WTC11 (cell line): ENCODE measurements around the gene NEO1. TPM values are rescaled to one million over a fixed set of nuclear protein-coding genes. Genes with fewer than 3 reads are reported as not detected.

ENCODE experiments used
- ATAC-seq: fragments of 200-7000 bp; cut with Tn5 transposase; 2 replicates; pipeline ENCODE4 v1.10.0; 2021; ENCODE audit warnings: mild to moderate bottlenecking, moderate library complexity
- CTCF ChIA-PET: fragments of 300-600 bp; sonication (Branson Sonifier 250); formaldehyde crosslinking; loops from one replicate; lab custom pipeline; 2021; ENCODE audit warnings: antibody characterized with exemption; lab: Charles Lee
- POLR2A ChIA-PET: fragments of 350-600 bp; sonication (Branson Sonifier 250); formaldehyde crosslinking; loops from one replicate; lab custom pipeline; 2021; ENCODE audit warnings: antibody characterized with exemption; lab: Charles Lee
- DNase-seq: peaks from one replicate; pipeline ENCODE4 v3.0.0; 2021; ENCODE audit warnings: low spot score
- H3K27ac Mint-ChIP-seq: 2 replicates; pipeline ENCODE4 v1.8.0; 2021; ENCODE audit warnings: mixed read lengths
- H3K27me3 Mint-ChIP-seq: 2 replicates; pipeline ENCODE4 v1.8.0; 2021; ENCODE audit warnings: low read depth, mild to moderate bottlenecking, moderate library complexity, mixed read lengths
- H3K36me3 Mint-ChIP-seq: 2 replicates; pipeline ENCODE4 v1.8.0; 2021; ENCODE audit warnings: mixed read lengths
- H3K4me1 Mint-ChIP-seq: 2 replicates; pipeline ENCODE4 v1.8.0; 2022; ENCODE audit warnings: mixed read lengths
- H3K4me3 Mint-ChIP-seq: 2 replicates; pipeline ENCODE4 v1.8.0; 2021; ENCODE audit warnings: mild to moderate bottlenecking, moderate library complexity, mixed read lengths
- H3K9me3 Mint-ChIP-seq: 2 replicates; pipeline ENCODE4 v1.8.0; 2021; ENCODE audit warnings: mixed read lengths
- CBFB ChIP-seq: sonication (generic); formaldehyde crosslinking; IDR thresholded peaks from 2 replicates; pipeline ENCODE4 v1.8.1; 2022; ENCODE audit warnings: mild to moderate bottlenecking, low read depth, missing genetic modification reagents
- ETV6 ChIP-seq: sonication (generic); formaldehyde crosslinking; IDR thresholded peaks from 2 replicates; pipeline ENCODE4 v1.8.1; 2022; ENCODE audit warnings: mild to moderate bottlenecking, missing genetic modification reagents
- FOXJ3 ChIP-seq: sonication (generic); formaldehyde crosslinking; IDR thresholded peaks from 2 replicates; pipeline ENCODE4 v1.9.0; 2021; ENCODE audit warnings: missing genetic modification reagents, mild to moderate bottlenecking, borderline replicate concordance
- GABPB1 ChIP-seq: sonication (generic); formaldehyde crosslinking; IDR thresholded peaks from 2 replicates; pipeline ENCODE4 v1.8.1; 2023; ENCODE audit warnings: mild to moderate bottlenecking, missing genetic modification reagents
- KAT7 ChIP-seq: sonication (generic); formaldehyde crosslinking; IDR thresholded peaks from 2 replicates; pipeline ENCODE4 v1.8.1; 2023; ENCODE audit warnings: missing genetic modification reagents, mild to moderate bottlenecking, borderline replicate concordance
- MXD4 ChIP-seq: fragments of 250-450 bp; sonication (Bioruptor Pico); IDR thresholded peaks from 2 replicates; pipeline ENCODE4 v1.8.0; 2021; ENCODE audit warnings: mild to moderate bottlenecking, moderate library complexity, borderline replicate concordance
- NFE2L1 ChIP-seq: sonication (generic); formaldehyde crosslinking; IDR thresholded peaks from 2 replicates; pipeline ENCODE4 v1.8.1; 2023; ENCODE audit warnings: missing genetic modification reagents
- NR1H2 ChIP-seq: sonication (generic); formaldehyde crosslinking; IDR thresholded peaks from 2 replicates; pipeline ENCODE4 v1.9.0; 2021; ENCODE audit warnings: mild to moderate bottlenecking, moderate library complexity, missing genetic modification reagents
- OVOL2 ChIP-seq: fragments of 250-450 bp; sonication (Bioruptor Pico); IDR thresholded peaks from 2 replicates; pipeline ENCODE4 v1.9.0; 2021; ENCODE audit warnings: mild to moderate bottlenecking, borderline replicate concordance
- SP1 ChIP-seq: sonication (generic); formaldehyde crosslinking; conservative IDR thresholded peaks from 2 replicates; pipeline ENCODE4 v1.8.1; 2022; ENCODE audit warnings: missing genetic modification reagents
- ZNF317 ChIP-seq: sonication (generic); formaldehyde crosslinking; IDR thresholded peaks from 2 replicates; pipeline ENCODE4 v1.8.1; 2023; ENCODE audit warnings: low read depth, mild to moderate bottlenecking, moderate library complexity, missing genetic modification reagents, borderline replicate concordance
- total RNA-seq: library from RNA; stranded (reverse); gene quantifications from 3 replicates; pipeline ENCODE4 v1.2.3, GENCODE V29; 2021
- TF ChIP-seq, protein P1 (sequence below): sonication (generic); formaldehyde crosslinking; IDR thresholded peaks from 2 replicates; pipeline ENCODE4 v1.8.1; 2022; ENCODE audit warnings: low read depth, mild to moderate bottlenecking, moderate library complexity, missing genetic modification reagents, borderline replicate concordance
- TF ChIP-seq, protein P2 (sequence below): sonication (generic); formaldehyde crosslinking; IDR thresholded peaks from 2 replicates; pipeline ENCODE4 v1.8.0; 2023; ENCODE audit warnings: missing genetic modification reagents
- TF ChIP-seq, protein P3 (sequence below): fragments of 250-450 bp; sonication (Bioruptor Pico); IDR thresholded peaks from 2 replicates; pipeline ENCODE4 v1.9.0; 2021; ENCODE audit warnings: mild to moderate bottlenecking
- TF ChIP-seq, protein P4 (sequence below): sonication (generic); formaldehyde crosslinking; IDR thresholded peaks from 2 replicates; pipeline ENCODE4 v1.8.1; 2023; ENCODE audit warnings: mild to moderate bottlenecking, missing genetic modification reagents, moderate library complexity
- TF ChIP-seq, protein P5 (sequence below): sonication (generic); formaldehyde crosslinking; IDR thresholded peaks from 2 replicates; pipeline ENCODE4 v1.8.1; 2022; ENCODE audit warnings: mild to moderate bottlenecking, moderate library complexity, missing genetic modification reagents
- TF ChIP-seq, protein P6 (sequence below): fragments of 250-450 bp; sonication (Bioruptor Pico); IDR thresholded peaks from 2 replicates; pipeline ENCODE4 v1.9.0; 2021; ENCODE audit warnings: moderate library complexity, mild to moderate bottlenecking, inconsistent platforms, borderline replicate concordance
- TF ChIP-seq, protein P7 (sequence below): sonication (generic); formaldehyde crosslinking; IDR thresholded peaks from 2 replicates; pipeline ENCODE4 v1.8.1; 2023; ENCODE audit warnings: mild to moderate bottlenecking, moderate library complexity, missing genetic modification reagents
- TF ChIP-seq, protein P8 (sequence below): sonication (generic); formaldehyde crosslinking; IDR thresholded peaks from 2 replicates; pipeline ENCODE4 v1.8.0; 2022; ENCODE audit warnings: mild to moderate bottlenecking, missing genetic modification reagents
- TF ChIP-seq, protein P9 (sequence below): fragments of 200-600 bp; IDR thresholded peaks from 2 replicates; pipeline ENCODE4 v1.8.0; 2022; ENCODE audit warnings: antibody characterized with exemption
- TF ChIP-seq, protein P10 (sequence below): sonication (generic); formaldehyde crosslinking; IDR thresholded peaks from 2 replicates; pipeline ENCODE4 v1.8.1; 2023; ENCODE audit warnings: mild to moderate bottlenecking, missing genetic modification reagents

NEO1 gene
- total RNA-seq, 1 experiment from 2014 or later, result 37.1 TPM

DNA sequence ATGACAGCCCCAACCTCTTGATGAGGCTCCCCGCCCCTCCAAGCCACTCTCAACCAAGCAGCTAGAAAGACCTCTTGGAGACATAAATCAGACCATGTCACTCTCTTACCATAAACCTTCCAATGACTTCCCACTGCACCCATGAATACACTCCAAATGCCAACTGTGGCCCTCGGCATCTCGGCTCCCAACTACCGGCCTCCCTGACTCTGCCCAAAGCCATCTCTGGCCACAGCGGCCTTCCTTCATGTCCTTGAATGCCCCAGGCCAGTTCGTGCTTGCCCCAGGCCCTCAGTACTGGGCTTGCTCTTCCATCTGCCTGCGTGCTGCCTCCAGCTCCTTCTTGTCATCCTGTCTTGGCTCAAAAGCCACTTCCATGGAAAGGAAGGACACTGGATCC, 284.5 kb downstream of the NEO1 start (continued):
- TF ChIP-seq, protein P1, sequence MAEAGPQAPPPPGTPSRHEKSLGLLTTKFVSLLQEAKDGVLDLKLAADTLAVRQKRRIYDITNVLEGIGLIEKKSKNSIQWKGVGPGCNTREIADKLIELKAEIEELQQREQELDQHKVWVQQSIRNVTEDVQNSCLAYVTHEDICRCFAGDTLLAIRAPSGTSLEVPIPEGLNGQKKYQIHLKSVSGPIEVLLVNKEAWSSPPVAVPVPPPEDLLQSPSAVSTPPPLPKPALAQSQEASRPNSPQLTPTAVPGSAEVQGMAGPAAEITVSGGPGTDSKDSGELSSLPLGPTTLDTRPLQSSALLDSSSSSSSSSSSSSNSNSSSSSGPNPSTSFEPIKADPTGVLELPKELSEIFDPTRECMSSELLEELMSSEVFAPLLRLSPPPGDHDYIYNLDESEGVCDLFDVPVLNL (CRISPR knock-in tag), result no peak
- TF ChIP-seq, protein P2, sequence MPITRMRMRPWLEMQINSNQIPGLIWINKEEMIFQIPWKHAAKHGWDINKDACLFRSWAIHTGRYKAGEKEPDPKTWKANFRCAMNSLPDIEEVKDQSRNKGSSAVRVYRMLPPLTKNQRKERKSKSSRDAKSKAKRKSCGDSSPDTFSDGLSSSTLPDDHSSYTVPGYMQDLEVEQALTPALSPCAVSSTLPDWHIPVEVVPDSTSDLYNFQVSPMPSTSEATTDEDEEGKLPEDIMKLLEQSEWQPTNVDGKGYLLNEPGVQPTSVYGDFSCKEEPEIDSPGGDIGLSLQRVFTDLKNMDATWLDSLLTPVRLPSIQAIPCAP (CRISPR knock-in tag), result no peak

DNA sequence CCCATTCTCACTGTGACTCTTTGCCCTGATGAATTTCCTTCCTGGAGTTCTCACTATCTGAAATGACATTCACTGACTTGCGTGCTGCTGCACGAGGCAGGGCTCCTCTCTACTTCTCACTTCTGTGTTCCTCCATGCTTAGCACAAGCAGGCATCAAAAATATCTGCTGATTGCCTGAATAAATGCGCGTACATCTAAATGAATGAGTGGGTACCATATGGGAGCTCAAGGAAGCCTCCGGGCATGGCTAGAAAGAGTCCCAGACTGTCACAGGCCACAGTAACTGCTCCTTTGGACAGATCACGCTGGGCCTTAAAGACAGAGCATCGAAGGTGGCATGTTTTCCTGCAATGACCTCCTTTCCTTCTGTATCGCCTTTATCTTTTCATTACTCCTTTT, 284.9 kb downstream of the NEO1 start:
- TF ChIP-seq, protein P3, sequence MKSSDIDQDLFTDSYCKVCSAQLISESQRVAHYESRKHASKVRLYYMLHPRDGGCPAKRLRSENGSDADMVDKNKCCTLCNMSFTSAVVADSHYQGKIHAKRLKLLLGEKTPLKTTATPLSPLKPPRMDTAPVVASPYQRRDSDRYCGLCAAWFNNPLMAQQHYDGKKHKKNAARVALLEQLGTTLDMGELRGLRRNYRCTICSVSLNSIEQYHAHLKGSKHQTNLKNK (CRISPR knock-in tag), result no peak
- no peak for TF ChIP-seq NFE2L1 (CRISPR knock-in tag)
- TF ChIP-seq, all 79 proteins: peak for 0
- Mint-ChIP-seq H3K27me3 (no peaks in the 10 kb centered on the region), H3K36me3 (no peaks in the 10 kb centered on the region), H3K4me3 (no peak overlapping the region), H3K4me1 (no peaks in the 10 kb centered on the region), H3K9me3 (no peaks in the 10 kb centered on the region), H3K27ac (no peak overlapping the region)
- ATAC-seq (no peak), DNase-seq (no peak)
- ChIA-PET CTCF (no interaction called here), POLR2A (no interaction called here)

DNA sequence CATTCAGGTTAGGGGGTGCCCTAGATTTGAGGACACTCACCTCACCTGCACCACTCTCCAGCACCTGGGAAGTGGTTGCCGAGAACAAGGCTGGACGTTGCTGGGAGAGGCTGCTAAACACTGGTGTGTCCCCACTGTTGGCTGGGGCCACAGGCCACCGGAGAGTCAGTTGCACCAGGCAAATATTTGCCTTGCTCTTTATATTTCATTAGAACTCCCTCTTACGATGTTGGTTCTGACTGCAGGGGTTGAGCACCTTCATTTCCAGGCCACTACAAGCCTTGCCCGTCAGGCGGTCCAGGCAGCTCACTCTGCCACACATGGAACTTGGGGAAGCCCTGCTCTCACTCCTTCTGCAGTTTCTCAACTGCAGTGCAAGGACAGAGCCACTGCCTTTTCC, 285.8 kb downstream of the NEO1 start:
- ATAC-seq (no peak), DNase-seq (no peak)
- ChIA-PET CTCF (no interaction called here), POLR2A (no interaction called here)
- H3K9me3 Mint-ChIP-seq, result peaks cover 3% of the 10 kb centered on the region
- no peaks in the 10 kb centered on the region for H3K27me3 Mint-ChIP-seq
- H3K36me3 Mint-ChIP-seq, result peaks cover 6% of the 10 kb centered on the region
- H3K27ac Mint-ChIP-seq, result no peak overlapping the region
- no peaks in the 10 kb centered on the region for H3K4me1 Mint-ChIP-seq
- H3K4me3 Mint-ChIP-seq, result no peak overlapping the region
- TF ChIP-seq, protein P4, sequence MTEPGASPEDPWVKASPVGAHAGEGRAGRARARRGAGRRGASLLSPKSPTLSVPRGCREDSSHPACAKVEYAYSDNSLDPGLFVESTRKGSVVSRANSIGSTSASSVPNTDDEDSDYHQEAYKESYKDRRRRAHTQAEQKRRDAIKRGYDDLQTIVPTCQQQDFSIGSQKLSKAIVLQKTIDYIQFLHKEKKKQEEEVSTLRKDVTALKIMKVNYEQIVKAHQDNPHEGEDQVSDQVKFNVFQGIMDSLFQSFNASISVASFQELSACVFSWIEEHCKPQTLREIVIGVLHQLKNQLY (CRISPR knock-in tag), result no peak
- TF ChIP-seq ZNF317 (CRISPR knock-in tag), result no peak
- no peak for TF ChIP-seq KAT7 (CRISPR knock-in tag)
- no peak for TF ChIP-seq ETV6 (CRISPR knock-in tag)
- TF ChIP-seq, protein P5, sequence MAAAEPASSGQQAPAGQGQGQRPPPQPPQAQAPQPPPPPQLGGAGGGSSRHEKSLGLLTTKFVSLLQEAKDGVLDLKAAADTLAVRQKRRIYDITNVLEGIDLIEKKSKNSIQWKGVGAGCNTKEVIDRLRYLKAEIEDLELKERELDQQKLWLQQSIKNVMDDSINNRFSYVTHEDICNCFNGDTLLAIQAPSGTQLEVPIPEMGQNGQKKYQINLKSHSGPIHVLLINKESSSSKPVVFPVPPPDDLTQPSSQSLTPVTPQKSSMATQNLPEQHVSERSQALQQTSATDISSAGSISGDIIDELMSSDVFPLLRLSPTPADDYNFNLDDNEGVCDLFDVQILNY (CRISPR knock-in tag), result no peak
- TF ChIP-seq OVOL2 (CRISPR knock-in tag), result no peak
- TF ChIP-seq FOXJ3 (CRISPR knock-in tag), result no peak
- no peak for TF ChIP-seq NR1H2 (CRISPR knock-in tag)
- TF ChIP-seq, protein P6, sequence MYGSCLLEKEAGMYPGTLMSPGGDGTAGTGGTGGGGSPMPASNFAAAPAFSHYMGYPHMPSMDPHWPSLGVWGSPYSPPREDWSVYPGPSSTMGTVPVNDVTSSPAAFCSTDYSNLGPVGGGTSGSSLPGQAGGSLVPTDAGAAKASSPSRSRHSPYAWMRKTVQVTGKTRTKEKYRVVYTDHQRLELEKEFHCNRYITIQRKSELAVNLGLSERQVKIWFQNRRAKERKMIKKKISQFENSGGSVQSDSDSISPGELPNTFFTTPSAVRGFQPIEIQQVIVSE, result no peak
- no peak for TF ChIP-seq GABPB1 (CRISPR knock-in tag)
- TF ChIP-seq, protein P7, sequence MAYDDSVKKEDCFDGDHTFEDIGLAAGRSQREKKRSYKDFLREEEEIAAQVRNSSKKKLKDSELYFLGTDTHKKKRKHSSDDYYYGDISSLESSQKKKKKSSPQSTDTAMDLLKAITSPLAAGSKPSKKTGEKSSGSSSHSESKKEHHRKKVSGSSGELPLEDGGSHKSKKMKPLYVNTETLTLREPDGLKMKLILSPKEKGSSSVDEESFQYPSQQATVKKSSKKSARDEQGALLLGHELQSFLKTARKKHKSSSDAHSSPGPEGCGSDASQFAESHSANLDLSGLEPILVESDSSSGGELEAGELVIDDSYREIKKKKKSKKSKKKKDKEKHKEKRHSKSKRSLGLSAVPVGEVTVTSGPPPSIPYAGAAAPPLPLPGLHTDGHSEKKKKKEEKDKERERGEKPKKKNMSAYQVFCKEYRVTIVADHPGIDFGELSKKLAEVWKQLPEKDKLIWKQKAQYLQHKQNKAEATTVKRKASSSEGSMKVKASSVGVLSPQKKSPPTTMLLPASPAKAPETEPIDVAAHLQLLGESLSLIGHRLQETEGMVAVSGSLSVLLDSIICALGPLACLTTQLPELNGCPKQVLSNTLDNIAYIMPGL, result no peak
- TF ChIP-seq SP1 (CRISPR knock-in tag), result no peak
- no peak for TF ChIP-seq MXD4 (CRISPR knock-in tag)
- TF ChIP-seq, protein P8, sequence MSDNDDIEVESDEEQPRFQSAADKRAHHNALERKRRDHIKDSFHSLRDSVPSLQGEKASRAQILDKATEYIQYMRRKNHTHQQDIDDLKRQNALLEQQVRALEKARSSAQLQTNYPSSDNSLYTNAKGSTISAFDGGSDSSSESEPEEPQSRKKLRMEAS, result no peak
- TF ChIP-seq, protein P9, sequence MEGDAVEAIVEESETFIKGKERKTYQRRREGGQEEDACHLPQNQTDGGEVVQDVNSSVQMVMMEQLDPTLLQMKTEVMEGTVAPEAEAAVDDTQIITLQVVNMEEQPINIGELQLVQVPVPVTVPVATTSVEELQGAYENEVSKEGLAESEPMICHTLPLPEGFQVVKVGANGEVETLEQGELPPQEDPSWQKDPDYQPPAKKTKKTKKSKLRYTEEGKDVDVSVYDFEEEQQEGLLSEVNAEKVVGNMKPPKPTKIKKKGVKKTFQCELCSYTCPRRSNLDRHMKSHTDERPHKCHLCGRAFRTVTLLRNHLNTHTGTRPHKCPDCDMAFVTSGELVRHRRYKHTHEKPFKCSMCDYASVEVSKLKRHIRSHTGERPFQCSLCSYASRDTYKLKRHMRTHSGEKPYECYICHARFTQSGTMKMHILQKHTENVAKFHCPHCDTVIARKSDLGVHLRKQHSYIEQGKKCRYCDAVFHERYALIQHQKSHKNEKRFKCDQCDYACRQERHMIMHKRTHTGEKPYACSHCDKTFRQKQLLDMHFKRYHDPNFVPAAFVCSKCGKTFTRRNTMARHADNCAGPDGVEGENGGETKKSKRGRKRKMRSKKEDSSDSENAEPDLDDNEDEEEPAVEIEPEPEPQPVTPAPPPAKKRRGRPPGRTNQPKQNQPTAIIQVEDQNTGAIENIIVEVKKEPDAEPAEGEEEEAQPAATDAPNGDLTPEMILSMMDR, result no peak
- TF ChIP-seq, protein P10, sequence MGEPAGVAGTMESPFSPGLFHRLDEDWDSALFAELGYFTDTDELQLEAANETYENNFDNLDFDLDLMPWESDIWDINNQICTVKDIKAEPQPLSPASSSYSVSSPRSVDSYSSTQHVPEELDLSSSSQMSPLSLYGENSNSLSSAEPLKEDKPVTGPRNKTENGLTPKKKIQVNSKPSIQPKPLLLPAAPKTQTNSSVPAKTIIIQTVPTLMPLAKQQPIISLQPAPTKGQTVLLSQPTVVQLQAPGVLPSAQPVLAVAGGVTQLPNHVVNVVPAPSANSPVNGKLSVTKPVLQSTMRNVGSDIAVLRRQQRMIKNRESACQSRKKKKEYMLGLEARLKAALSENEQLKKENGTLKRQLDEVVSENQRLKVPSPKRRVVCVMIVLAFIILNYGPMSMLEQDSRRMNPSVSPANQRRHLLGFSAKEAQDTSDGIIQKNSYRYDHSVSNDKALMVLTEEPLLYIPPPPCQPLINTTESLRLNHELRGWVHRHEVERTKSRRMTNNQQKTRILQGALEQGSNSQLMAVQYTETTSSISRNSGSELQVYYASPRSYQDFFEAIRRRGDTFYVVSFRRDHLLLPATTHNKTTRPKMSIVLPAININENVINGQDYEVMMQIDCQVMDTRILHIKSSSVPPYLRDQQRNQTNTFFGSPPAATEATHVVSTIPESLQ (CRISPR knock-in tag), result no peak
- no peak for TF ChIP-seq CBFB
